Neural progenitor cell (in vitro differentiated cells): Measurements from ENCODE around the gene FASN. TPM values are rescaled to one million over a fixed set of nuclear protein-coding genes. Genes with fewer than 3 reads are reported as not detected.

ENCODE experiments used
- DNase-seq: peaks from one replicate; pipeline ENCODE4 v3.0.0-alpha.2; 2016; ENCODE audit warnings: low spot score
- H2AFZ ChIP-seq: fragments of 200-600 bp; sonication (generic); replicated peaks from 2 replicates; pipeline ENCODE4 v1.6.1; 2016; ENCODE audit warnings: antibody characterized with exemption
- H3F3A ChIP-seq: fragments of 200-600 bp; sonication (generic); 2 replicates; pipeline ENCODE4 v1.6.1; 2016; ENCODE audit warnings: antibody characterized with exemption, low read depth
- H3K27ac ChIP-seq: fragments of 200-600 bp; sonication (generic); 2 replicates; pipeline ENCODE4 v1.5.1; 2016; ENCODE audit warnings: mild to moderate bottlenecking
- H3K27me3 ChIP-seq: fragments of 200-600 bp; sonication (generic); 2 replicates; pipeline ENCODE4 v1.6.1; 2016; ENCODE audit warnings: mild to moderate bottlenecking, moderate library complexity
- H3K36me3 ChIP-seq: fragments of 200-600 bp; sonication (generic); 2 replicates; pipeline ENCODE4 v1.5.1; 2016
- H3K4me1 ChIP-seq: fragments of 200-600 bp; sonication (generic); 2 replicates; pipeline ENCODE4 v1.6.1; 2016; ENCODE audit warnings: mixed run types
- H3K4me2 ChIP-seq: fragments of 200-600 bp; sonication (generic); 2 replicates; pipeline ENCODE4 v1.6.1; 2016
- H3K4me3 ChIP-seq: fragments of 200-600 bp; sonication (generic); 2 replicates; pipeline ENCODE4 v1.5.1; 2016
- H3K79me2 ChIP-seq: fragments of 200-600 bp; sonication (generic); 2 replicates; pipeline ENCODE4 v1.6.1; 2016; ENCODE audit warnings: low read depth
- H3K9ac ChIP-seq: fragments of 200-600 bp; sonication (generic); 2 replicates; pipeline ENCODE4 v1.6.1; 2016
- H3K9me3 ChIP-seq: fragments of 200-600 bp; sonication (generic); 2 replicates; pipeline ENCODE4 v1.5.1; 2016; ENCODE audit warnings: low read depth
- H4K20me1 ChIP-seq: fragments of 200-600 bp; sonication (generic); 2 replicates; pipeline ENCODE4 v1.6.1; 2016; ENCODE audit warnings: low read depth
- H3K27ac Mint-ChIP-seq: 3 replicates; pipeline ENCODE4 v1.8.0; 2021; ENCODE audit warnings: mixed read lengths
- H3K27me3 Mint-ChIP-seq: 2 replicates; pipeline ENCODE4 v1.8.0; 2022; ENCODE audit warnings: low read depth, mild to moderate bottlenecking, inconsistent platforms, moderate library complexity, mixed read lengths; ENCODE audit not compliant: insufficient read depth
- H3K36me3 Mint-ChIP-seq: 3 replicates; pipeline ENCODE4 v1.8.0; 2021; ENCODE audit warnings: mixed read lengths
- H3K4me1 Mint-ChIP-seq: 3 replicates; pipeline ENCODE4 v1.8.0; 2021; ENCODE audit warnings: mixed read lengths
- H3K4me3 Mint-ChIP-seq: 3 replicates; pipeline ENCODE4 v1.8.0; 2021; ENCODE audit warnings: mild to moderate bottlenecking, moderate library complexity, mixed read lengths
- H3K9me3 Mint-ChIP-seq: 3 replicates; pipeline ENCODE4 v1.8.0; 2020; ENCODE audit warnings: mixed read lengths
- EZH2 ChIP-seq: fragments of 200-600 bp; sonication (generic); IDR thresholded peaks from 2 replicates; pipeline ENCODE4 v1.6.1; 2017; ENCODE audit warnings: antibody characterized with exemption, mild to moderate bottlenecking, moderate library complexity
- EZH2phosphoT487 ChIP-seq: fragments of 200-600 bp; sonication (generic); IDR thresholded peaks from 2 replicates; pipeline ENCODE4 v1.6.1; 2017; ENCODE audit warnings: antibody characterized with exemption
- total RNA-seq: library from RNA; depleted of rRNA; stranded (reverse); fragments of >200 nt; gene quantifications from 2 replicates; pipeline ENCODE4 v1.2.3, GENCODE V29; 2015; ENCODE audit warnings: low replicate concordance
- TF ChIP-seq, protein P1 (sequence below): fragments of 200-600 bp; sonication (generic); IDR thresholded peaks from 2 replicates; pipeline ENCODE4 v1.5.1; 2017; ENCODE audit warnings: antibody characterized with exemption, mild to moderate bottlenecking

Gene FASN
- total RNA-seq, 1 donor from 2014 or later: 77.9 TPM

DNA sequence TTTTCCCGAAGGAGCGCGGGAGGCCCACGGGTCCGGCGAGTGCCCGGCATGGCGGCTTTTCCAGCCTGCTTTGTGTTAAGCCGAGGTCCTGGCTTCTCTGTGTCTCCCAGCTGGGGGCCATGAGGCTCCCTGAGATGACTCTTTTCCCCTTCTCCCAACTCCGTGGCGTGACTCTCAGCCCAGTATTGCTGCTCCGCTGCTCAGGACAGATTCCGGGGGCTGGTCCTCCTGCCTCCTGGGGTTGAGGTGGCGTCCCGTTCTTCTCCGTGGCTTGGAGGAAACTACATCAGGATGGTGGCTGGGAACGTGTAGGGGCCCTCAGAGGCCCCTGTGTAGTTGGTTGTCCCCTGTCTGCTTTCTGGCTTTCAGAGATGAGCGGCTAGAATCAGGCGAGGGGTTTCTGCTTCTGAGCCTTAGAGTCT lies 45.4 kb downstream of the FASN start:
- TF ChIP-seq, protein P1, sequence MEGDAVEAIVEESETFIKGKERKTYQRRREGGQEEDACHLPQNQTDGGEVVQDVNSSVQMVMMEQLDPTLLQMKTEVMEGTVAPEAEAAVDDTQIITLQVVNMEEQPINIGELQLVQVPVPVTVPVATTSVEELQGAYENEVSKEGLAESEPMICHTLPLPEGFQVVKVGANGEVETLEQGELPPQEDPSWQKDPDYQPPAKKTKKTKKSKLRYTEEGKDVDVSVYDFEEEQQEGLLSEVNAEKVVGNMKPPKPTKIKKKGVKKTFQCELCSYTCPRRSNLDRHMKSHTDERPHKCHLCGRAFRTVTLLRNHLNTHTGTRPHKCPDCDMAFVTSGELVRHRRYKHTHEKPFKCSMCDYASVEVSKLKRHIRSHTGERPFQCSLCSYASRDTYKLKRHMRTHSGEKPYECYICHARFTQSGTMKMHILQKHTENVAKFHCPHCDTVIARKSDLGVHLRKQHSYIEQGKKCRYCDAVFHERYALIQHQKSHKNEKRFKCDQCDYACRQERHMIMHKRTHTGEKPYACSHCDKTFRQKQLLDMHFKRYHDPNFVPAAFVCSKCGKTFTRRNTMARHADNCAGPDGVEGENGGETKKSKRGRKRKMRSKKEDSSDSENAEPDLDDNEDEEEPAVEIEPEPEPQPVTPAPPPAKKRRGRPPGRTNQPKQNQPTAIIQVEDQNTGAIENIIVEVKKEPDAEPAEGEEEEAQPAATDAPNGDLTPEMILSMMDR: no peak
- TF ChIP-seq EZH2: no peak
- no peak for TF ChIP-seq EZH2phosphoT487
- H2AFZ ChIP-seq: no peak overlapping the region
- no peaks in the 10 kb centered on the region for H3K9me3 ChIP-seq
- H3K9me3 Mint-ChIP-seq: no peaks in the 10 kb centered on the region
- H3K9ac ChIP-seq: peak overlapping the region; percentile 82
- peak overlapping the region; percentile 85 for H3K4me3 Mint-ChIP-seq
- peak overlapping the region; percentile 98 for H3K4me3 ChIP-seq
- no peaks in the 10 kb centered on the region for H3K36me3 ChIP-seq
- no peak for DNase-seq
- H3K4me1 ChIP-seq: peaks cover 7% of the 10 kb centered on the region
- H3K27me3 ChIP-seq: no peaks in the 10 kb centered on the region
- peaks cover 4% of the 10 kb centered on the region for H3K27me3 Mint-ChIP-seq
- H3F3A ChIP-seq: peaks cover 3% of the 10 kb centered on the region
- H3K27ac Mint-ChIP-seq: no peak overlapping the region
- no peak overlapping the region for H3K27ac ChIP-seq
- peaks cover 14% of the 10 kb centered on the region for H3K79me2 ChIP-seq
- peaks cover 6% of the 10 kb centered on the region for H3K4me1 Mint-ChIP-seq
- H4K20me1 ChIP-seq: peaks cover 18% of the 10 kb centered on the region
- peak overlapping the region; percentile 100 for H3K4me2 ChIP-seq
- H3K36me3 Mint-ChIP-seq: peaks cover 1% of the 10 kb centered on the region

DNA sequence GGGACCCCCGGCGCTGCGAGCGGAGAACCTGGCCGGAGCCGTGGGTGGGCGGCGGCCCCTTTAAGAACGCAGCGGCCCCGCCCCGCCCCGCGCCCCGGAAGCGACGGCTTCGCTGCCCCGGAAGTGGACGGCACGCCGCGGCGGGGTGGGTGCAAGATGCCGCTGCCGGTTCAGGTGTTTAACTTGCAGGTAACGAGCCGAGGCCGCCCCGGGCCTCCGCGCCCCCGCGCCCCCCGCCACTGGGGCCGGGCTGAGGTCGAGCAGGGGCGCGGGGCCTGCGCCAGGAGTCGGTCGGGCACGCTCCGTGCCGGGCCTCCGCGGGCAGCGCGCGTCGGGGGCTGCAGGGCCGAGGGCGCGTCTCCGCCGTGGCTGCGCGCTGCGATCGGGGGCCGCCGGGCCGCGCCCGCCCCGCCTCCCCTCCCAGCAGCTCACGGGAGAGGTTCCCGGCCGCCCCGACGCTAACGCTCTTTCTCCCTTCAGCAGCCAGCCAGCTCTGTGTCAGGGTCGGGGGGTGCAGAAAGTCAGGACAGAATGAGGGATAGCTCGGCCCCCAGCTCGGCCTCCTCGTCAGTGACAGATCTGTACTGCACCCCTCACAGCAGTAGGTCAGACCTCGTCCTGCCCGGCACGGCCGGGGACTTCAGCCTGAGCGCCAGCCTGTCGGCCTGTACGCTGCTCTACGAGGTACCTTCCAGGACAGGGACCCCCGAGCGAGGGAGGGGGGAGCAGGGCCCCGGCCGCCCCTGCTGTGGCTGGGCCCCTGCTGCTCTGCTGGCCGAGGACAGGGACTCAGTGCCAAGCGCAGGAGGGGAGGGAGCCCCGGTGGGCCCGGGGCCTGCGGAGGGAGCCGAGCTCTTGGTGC lies 46.0 kb downstream of the FASN start, which contains the start of the genes GPS1 and RFNG:
Gene GPS1, plus strand, starts transcription at position 123 of the 862 bp plus-strand sequence. Its CDS starts 34 bp downstream, at position 157.
Gene RFNG, minus strand, starts transcription at position 36 of the 862 bp plus-strand sequence. CDS start 45 bp downstream, outside the sequence.
- Histone ChIP-seq H4K20me1 (peaks cover 18% of the 10 kb centered on the region), H3F3A (peaks cover 3% of the 10 kb centered on the region), H3K27ac (no peak within 1 kb of the TSS), H3K9me3 (no peaks in the 10 kb centered on the region), H3K27me3 (no peaks in the 10 kb centered on the region), H3K36me3 (no peaks in the 10 kb centered on the region), H3K79me2 (peaks cover 14% of the 10 kb centered on the region), H3K4me2 (peak within 1 kb of the TSS; percentile 100), H2AFZ (no peak within 1 kb of the TSS), H3K4me3 (peak within 1 kb of the TSS; percentile 98), H3K4me1 (peaks cover 7% of the 10 kb centered on the region), H3K9ac (peak within 1 kb of the TSS; percentile 82)
- Mint-ChIP-seq H3K36me3 (peaks cover 6% of the 10 kb centered on the region), H3K9me3 (no peaks in the 10 kb centered on the region), H3K27ac (peak within 1 kb of the TSS; percentile 81), H3K4me1 (peaks cover 6% of the 10 kb centered on the region), H3K27me3 (peaks cover 4% of the 10 kb centered on the region), H3K4me3 (peak within 1 kb of the TSS; percentile 90)
- DNase-seq: peak; percentile 83
- TF ChIP-seq EZH2phosphoT487 (no peak), EZH2 (no peak)
- TF ChIP-seq, protein P1: no peak

DNA sequence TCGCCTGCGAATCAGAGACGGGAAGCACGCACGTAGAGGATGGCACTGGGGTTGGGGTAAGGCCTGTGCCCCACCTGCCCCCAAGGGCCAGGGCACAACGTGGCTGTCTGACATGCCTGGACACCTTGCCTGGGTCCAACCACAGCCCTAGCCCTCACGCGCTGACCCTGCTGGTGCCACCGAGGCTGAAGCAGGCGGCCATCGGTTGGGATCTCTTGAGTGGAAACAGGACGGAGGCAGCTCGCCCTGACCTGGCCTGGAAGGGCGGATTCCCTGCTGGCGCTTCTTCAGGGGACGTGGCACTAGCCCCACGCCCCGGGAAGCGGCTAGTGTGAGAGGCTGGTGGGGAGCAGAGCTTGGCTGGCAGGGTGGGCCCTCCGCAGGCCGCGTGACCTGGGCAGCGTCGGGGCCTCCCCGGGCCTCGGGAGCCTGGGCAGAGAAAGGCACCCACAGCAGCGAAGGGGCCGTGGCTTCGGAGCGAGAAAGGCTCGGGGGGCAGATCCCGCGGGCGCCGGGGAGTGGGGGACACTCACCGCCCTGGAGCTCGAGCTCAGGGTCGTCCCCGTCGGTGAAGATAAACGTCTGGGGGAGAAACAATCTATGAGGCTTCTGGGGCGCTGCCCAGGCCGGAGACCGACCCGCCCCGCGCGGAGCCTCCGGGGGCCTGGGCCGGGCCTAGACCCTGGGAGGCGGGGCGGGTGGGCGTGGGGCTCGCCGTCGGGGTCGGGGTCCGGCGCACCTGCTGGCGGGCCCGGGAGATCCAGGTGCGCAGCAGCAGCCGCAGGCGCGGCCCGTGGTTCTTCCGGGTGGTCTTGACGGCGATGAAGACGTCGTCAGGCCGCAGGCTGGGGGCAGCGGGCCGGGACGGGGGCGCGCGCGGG lies 47.0 kb downstream of the FASN start:
- Histone ChIP-seq H3K79me2 (peaks cover 14% of the 10 kb centered on the region), H3K27ac (no peak overlapping the region), H3K4me2 (peak overlapping the region; percentile 97), H3F3A (peaks cover 3% of the 10 kb centered on the region), H3K9ac (peak overlapping the region; percentile 52), H2AFZ (no peak overlapping the region), H3K4me3 (peak overlapping the region; percentile 98), H3K9me3 (no peaks in the 10 kb centered on the region), H3K4me1 (peaks cover 7% of the 10 kb centered on the region), H4K20me1 (peaks cover 16% of the 10 kb centered on the region), H3K27me3 (no peaks in the 10 kb centered on the region), H3K36me3 (no peaks in the 10 kb centered on the region)
- peaks cover 6% of the 10 kb centered on the region for H3K4me1 Mint-ChIP-seq
- no peaks in the 10 kb centered on the region for H3K9me3 Mint-ChIP-seq
- DNase-seq: no peak
- TF ChIP-seq, protein P1: no peak
- TF ChIP-seq EZH2 (no peak), EZH2phosphoT487 (no peak)
- H3K27ac Mint-ChIP-seq: peak overlapping the region; percentile 81
- H3K4me3 Mint-ChIP-seq: peak overlapping the region; percentile 90
- H3K36me3 Mint-ChIP-seq: peaks cover 6% of the 10 kb centered on the region
- peaks cover 4% of the 10 kb centered on the region for H3K27me3 Mint-ChIP-seq
